Astrocyte (in vitro differentiated cells and primary cell): Measurements from ENCODE around the gene KIF21B.

Source experiments
- EZH2 ChIP-seq: IDR thresholded peaks from 2 replicates; pipeline ENCODE4 v1.6.1; 2012; ENCODE audit warnings: mild to moderate bottlenecking, low read length, inconsistent platforms; ENCODE audit not compliant: insufficient read depth
- TF ChIP-seq, protein P1 (sequence below): IDR thresholded peaks from 2 replicates; pipeline ENCODE4 v1.5.1; 2011; ENCODE audit warnings: low read depth, mild to moderate bottlenecking, inconsistent platforms, low read length, moderate library complexity; ENCODE audit not compliant: insufficient read depth

GRCh38 chr1:201060586-201060985 lies 37.1 kb upstream of the KIF21B start:
- TF ChIP-seq, protein P1, sequence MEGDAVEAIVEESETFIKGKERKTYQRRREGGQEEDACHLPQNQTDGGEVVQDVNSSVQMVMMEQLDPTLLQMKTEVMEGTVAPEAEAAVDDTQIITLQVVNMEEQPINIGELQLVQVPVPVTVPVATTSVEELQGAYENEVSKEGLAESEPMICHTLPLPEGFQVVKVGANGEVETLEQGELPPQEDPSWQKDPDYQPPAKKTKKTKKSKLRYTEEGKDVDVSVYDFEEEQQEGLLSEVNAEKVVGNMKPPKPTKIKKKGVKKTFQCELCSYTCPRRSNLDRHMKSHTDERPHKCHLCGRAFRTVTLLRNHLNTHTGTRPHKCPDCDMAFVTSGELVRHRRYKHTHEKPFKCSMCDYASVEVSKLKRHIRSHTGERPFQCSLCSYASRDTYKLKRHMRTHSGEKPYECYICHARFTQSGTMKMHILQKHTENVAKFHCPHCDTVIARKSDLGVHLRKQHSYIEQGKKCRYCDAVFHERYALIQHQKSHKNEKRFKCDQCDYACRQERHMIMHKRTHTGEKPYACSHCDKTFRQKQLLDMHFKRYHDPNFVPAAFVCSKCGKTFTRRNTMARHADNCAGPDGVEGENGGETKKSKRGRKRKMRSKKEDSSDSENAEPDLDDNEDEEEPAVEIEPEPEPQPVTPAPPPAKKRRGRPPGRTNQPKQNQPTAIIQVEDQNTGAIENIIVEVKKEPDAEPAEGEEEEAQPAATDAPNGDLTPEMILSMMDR, result no peak
- TF ChIP-seq EZH2, result no peak
